GM21737 (cell line): Measurements from ENCODE around the gene SHLD2.
"Not testable (repeated sequence)": the region's sequence is repeated elsewhere in the genome, so short reads cannot be mapped to it uniquely, and the experiment has no call there.

Source experiments
- ATAC-seq: cut with Tn5 transposase; IDR thresholded peaks from one replicate; pipeline ENCODE4 v1.9.1; 2021; ENCODE audit warnings: mild to moderate bottlenecking, moderate library complexity; ENCODE audit not compliant: unreplicated experiment

Gene SHLD2

DNA sequence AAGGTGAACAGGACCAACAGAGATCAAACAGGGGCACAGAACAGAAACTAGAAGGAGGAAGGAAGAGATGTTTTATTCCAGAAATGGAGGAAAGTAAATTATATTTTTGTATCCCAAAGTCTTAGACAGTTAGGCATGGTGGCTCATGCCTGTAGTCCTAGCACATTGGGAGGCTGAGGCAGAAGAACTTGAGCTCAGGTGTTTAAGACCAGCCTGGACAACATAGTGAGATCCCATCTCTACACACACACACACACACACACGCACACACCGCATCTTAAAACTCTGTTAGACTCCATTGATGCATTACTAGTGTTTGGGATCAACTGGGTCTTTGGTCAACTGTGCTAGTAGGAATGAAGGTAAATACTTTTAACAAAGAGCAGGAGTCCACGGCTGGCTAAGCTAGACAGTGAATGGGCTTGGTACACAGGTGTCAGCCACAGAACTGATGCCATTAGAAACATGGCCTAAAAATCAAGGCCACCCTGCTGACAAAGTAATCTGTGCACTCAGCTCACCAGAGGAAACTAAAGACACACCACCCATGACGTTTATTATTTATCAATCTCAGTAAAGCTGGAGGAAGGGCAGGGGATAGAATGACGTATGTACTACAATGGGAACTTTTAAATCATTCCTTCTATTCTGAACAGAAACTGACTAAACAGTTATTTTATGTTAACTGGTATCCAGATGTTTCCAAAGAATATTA, 11.3 kb upstream of the SHLD2 start:
- ATAC-seq: not testable (repeated sequence)

DNA sequence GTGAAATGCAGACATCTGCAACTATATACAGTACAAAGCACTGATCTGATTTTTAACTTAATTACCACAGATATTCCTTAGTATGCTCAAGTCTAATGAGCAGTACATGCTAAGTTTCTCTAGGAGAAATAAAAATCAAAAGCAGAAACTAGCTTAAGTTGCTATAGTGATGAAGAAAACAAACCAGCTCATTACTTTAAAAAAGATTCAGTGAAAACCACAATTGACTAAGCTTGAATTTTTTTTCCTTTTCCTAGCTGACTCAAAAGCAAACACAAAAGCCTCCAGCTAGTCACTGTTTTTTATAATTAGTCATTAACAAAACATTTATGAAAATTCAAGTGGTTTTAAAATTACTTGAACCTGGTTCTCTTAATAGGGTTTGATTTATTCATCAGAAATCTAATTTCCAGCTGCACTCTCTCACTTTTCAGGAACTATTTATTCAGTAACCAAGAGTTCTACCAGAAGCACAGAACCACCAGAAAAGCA, 10.7 kb upstream of the SHLD2 start:
- ATAC-seq: not testable (repeated sequence)

DNA sequence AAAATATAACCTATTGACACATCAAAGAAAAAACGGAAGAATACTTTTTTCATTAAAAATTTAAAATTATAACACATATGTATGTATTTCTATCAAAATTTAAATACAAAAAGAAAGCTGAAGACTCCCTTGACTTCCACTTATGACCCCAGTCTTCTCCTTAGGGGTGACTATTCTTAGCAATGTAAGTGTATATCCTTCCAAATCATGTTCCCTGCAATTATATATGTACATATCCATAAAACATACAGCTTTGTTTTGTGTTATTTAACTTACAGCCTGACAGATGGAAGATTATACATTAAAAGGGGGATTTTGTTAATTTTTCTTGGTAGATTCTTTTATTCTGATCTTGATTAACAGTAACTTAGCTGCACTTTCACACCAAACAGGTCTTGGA, 9.5 kb upstream of the SHLD2 start:
- no peak for ATAC-seq

- ATAC-seq: no peak
Measured at GRCh38 chr10:87089746-87090145, 5.3 kb upstream of the SHLD2 start.

GRCh38 chr10:87090779-87091178, 4.2 kb upstream of the SHLD2 start:
- ATAC-seq: no peak

- ATAC-seq: no peak
Measured at GRCh38 chr10:87092376-87092860, 2.6 kb upstream of the SHLD2 start.

DNA sequence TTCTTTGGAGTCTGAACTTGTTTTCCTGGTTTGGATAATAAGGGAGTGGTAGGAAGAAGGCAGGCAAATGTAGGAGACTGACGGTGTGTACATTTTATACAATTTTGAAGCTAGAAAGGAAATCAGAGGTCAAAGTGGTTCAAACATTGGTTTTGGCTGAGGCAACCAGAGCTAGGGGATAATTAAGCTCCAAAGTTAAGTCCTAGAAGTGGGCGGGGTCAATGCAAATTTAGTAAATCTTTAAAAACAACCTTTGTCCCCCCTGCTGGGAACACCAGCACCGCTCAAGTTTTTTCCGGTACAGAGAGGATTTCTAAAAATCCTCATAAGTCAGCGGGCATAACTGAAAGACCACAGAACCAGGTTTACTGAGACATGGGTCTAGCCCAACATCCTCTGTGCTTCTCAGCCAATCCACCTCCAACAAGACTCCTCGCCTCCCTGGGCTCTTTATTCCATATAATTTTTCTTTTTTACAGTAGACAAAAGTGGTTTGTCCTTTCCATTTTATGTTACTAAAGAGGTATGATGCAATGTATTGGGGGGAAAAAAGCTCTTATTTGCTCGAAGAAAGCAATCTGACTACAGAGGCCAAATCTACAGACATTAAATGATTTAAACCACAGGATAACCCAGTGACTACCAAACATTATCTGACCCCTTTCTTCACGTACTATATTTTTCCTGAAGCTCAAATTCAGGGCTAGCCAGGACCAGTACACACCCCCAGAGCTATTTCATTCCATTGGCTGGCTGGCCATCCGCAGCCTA, 2.0 kb upstream of the SHLD2 start:
- ATAC-seq: no peak

GRCh38 chr10:87093632-87094372, 1.2 kb upstream of the SHLD2 start:
- peak; percentile 29 for ATAC-seq

DNA sequence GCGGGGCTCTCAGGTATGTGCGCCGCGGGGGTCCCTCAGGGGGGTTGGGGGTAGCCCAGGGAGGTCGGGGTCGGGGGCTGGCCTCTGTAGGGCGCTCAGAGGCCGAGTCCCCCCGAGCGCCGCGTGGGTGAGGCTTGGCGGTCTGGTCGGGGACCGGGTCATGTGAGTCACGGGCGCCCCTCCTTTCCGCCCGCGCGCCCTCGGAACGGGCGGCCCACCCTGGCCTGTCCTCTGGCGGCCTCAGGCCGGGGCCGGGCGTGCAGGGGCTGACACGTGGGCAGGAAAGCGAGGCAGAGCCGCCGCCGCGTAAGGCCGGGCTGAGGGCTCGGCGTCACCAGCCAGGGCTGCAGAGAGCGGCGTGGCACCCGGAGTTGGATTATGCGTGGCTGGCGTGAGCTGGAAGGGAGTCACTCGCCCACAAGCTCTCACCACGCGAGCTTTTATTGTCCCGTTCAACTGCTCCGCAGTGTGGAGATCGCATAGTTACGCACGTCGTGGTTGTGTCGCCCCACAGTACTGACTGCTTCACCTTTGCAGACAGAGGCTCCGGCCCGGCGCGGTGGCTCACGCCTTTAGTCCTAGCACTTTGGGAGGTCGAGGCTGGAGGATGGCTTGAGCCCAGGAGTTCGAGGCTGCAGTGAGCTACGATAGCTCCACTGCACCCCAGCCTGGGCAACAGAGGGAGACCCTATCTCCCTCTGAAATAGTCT, 385 bp downstream of the SHLD2 start:
- peak; percentile 43 for ATAC-seq

- no peak for ATAC-seq
Measured at GRCh38 chr10:87101996-87102395, 7.0 kb downstream of the SHLD2 start.

DNA sequence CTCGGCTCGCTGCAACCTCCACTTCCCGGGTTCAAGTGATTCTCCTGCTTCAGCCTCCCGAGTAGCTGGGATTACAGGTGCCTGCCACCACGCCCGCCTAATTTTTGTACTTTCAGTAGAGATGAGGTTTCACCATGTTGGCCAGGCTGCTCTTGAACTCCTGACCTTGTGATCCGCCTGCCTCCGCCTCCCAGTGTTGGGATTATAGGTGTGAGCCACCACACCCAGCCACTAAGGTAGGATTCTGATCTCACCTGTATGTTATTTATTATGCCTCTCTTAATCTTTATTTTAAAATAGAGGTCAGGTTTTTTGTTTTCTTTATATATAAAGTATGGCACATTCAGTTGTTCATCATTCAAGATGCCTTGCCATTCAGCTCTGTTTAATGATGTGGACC, 9.7 kb downstream of the SHLD2 start:
- ATAC-seq: not testable (repeated sequence)

DNA sequence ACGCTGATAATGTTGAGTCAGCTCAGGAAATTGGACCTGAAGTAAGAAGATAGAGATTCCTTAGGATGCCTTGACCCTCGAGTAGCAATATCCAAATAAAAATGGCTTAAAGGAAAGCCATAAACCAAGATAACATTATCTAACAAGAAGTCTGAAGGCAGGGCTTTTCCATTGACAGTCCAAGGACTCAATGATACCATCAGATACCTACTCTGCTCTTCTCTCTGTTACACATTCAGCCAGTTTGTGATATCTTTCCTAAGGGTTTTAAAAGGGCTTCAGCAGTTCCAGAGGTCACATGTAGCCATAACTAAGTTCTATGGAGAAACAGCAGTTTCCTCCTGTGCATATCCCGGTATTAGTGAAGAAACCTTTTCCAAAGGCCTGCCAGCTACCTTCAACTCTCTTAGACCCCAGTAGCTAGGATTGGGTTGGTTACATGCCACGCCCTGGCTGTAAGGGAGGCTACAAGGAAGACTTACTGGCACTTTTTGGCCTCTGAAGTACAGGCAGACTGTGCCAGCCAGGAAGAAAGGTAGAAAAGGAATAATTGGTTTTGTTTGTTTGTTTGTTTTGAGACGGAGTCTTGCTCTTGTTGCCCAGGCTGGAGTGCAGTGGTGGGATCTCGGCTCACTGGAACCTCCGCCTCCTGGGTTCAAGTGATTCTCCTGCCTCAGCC, 10.6 kb downstream of the SHLD2 start:
- ATAC-seq: no peak

DNA sequence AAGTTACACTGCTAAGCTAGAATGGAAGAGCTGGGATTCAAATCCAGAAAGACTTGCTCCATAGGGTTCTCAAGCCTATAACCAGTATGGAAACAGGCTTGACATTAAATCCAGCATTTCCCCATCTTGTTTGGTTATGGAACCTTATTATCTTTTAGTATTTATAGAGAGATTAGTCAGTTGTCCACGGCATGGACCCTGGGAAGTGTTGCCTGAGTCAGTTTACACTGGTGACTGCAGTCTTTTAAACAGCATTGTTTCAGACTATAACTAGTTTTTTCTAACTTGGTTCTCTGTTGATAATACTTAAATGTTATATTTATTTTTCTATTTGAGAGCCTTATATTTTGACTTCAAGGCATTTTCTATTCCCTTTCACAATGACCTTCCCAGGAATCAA, 23.1 kb downstream of the SHLD2 start:
- not testable (repeated sequence) for ATAC-seq

DNA sequence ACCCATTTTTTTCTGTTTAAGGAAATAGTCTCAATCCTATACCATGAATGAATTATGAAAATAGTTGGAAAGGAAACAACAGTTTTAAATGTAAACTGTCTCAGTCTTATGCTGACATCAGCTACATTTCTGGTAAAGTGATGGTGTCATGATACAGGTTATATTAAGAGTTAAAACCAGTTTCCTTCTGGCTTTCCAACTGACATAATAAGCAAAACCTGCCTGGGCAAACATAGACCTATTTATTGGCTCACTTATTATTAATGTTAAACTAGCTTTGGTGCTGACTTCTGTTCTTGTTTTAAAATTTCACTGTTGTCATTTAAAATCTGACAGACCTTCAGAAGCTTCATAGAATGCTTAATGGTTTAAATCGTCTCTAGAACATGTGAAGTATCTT, 24.0 kb downstream of the SHLD2 start:
- ATAC-seq: not testable (repeated sequence)

GRCh38 chr10:87123351-87123750, 28.3 kb downstream of the SHLD2 start:
- ATAC-seq: not testable (repeated sequence)

GRCh38 chr10:87127048-87127447, 32.0 kb downstream of the SHLD2 start:
- not testable (repeated sequence) for ATAC-seq

DNA sequence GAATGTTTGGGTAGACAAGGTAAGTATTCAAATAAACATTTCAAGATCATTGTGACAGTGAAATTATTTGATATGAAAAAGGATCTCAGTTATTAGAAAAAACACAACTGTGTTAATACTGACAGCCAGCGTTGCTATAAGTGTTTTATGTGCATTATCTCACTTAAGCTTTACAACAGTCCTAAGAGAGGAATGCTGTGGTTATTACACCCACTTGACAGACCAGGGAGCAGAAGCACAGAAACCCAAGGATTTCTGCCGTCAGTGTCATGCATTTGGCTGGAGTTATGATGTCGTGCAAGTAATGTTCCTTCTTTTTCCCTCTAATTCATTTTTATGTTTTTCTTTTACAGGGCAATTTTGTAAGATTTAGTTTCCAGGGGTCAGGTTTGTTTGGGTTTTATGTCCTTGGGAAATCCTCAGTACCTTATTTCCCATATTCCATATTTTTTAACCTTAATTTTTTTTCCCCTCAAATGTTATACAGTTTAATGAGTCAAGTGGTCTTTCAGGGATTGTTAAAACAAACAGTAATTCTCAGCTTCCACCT, 32.7 kb downstream of the SHLD2 start:
- not testable (repeated sequence) for ATAC-seq

- not testable (repeated sequence) for ATAC-seq
Measured at GRCh38 chr10:87132176-87132575, 37.2 kb downstream of the SHLD2 start.

GRCh38 chr10:87133936-87134335, 38.9 kb downstream of the SHLD2 start:
- ATAC-seq: not testable (repeated sequence)

DNA sequence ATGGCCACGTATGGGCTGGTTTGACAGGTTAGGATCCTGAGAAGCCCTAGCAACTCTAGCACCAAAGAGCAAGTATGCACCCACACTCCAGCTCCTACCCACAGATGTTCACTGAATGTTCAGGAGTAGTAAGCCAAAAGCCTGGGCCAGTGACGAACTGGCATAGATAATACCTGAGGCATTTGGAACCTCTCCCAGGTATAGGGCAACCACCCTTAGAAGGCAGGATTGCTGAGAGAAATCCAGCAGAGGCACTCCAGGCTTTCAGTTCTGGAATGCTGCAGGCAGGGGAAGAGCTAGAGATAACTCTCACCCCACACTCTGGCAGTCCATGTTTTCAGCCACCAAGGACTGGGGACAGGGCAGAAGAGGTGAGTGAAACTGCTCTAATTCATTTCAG, 39.4 kb downstream of the SHLD2 start:
- not testable (repeated sequence) for ATAC-seq
